Left lung (tissue), 10 donors: Measurements from ENCODE around the gene ERI3. TPM values are rescaled to one million over a fixed set of nuclear protein-coding genes. Genes with fewer than 3 reads are reported as not detected.

Source experiments
- ATAC-seq: fragments of 200-7000 bp; cut with Tn5 transposase; one replicate; pipeline ENCODE4 v1.9.1; 2020; ENCODE audit warnings: moderate library complexity
- DNase-seq, 4 donors: peaks; one replicate each; pipeline ENCODE4 v3.0.0-alpha.2; 2013 to 2020
- H3K27ac ChIP-seq, 2 donors: fragments of 200-600 bp; sonication (generic) in 1 of 2; one replicate each; pipeline versions ENCODE4 v1.5.0 to v1.8.0; 2020 to 2021
- H3K27me3 ChIP-seq, 2 donors: fragments of 200-600 bp; sonication (generic) in 1 of 2; one replicate each; pipeline versions ENCODE4 v1.5.0 to v1.8.0; 2020 to 2021
- H3K36me3 ChIP-seq, 2 donors: fragments of 200-600 bp; sonication (generic) in 1 of 2; one replicate each; pipeline versions ENCODE4 v1.5.0 to v1.8.0; 2020 to 2021
- H3K4me1 ChIP-seq, 2 donors: fragments of 200-600 bp; one replicate each; pipeline ENCODE4 v1.8.0; 2021
- H3K4me3 ChIP-seq, 2 donors: fragments of 200-600 bp; sonication (generic) in 1 of 2; one replicate each; pipeline versions ENCODE4 v1.5.0 to v1.8.0; 2020 to 2021; ENCODE audit warnings: mild to moderate bottlenecking in 1 of 2
- H3K9me3 ChIP-seq, 2 donors: fragments of 200-600 bp; sonication (generic) in 1 of 2; one replicate each; pipeline versions ENCODE4 v1.5.0 to v1.8.0; 2020 to 2021
- CTCF ChIP-seq, 2 donors: fragments of 200-600 bp; sonication (generic) in 1 of 2; IDR thresholded peaks; one replicate each; pipeline versions ENCODE4 v1.5.0 to v1.8.0; 2021; ENCODE audit warnings: antibody characterized with exemption in 2 of 2
- intact Hi-C, 2 donors: fragments of 100-400 bp; cut with DNase I; formaldehyde crosslinking; loops; one replicate each; pipeline versions ENCODE4 v1.11.2 to v1.14.2; 2022
- polyA plus RNA-seq, 6 donors: library from polyadenylated mRNA; unstranded; fragments of 120-200 nt; gene quantifications; one replicate each; pipeline ENCODE4 v1.2.1, GENCODE V29; 2013; ENCODE audit not compliant: insufficient read length in 6 of 6
- total RNA-seq, 2 donors: library from RNA; stranded (reverse); fragmentation: NEBNext Ultra II Directional; extraction: Animal tissue kit (Norgen Biotek cat#: 25700); gene quantifications; one replicate each; pipeline ENCODE4 v1.2.1, GENCODE V29; 2021
- donor health status: DM: no; HTN: yes; CAD: no.
- donor health status: DM: no; HTN: no; CAD: no.

Gene ERI3
- total and polyA plus RNA-seq, 8 donors = 44.5 to 70.7 (median 65.3) TPM

- no peak for ATAC-seq
- intact Hi-C loops = no loop called here
Measured at GRCh38 chr1:44389437-44389836, 34.4 kb upstream of the ERI3 start.

GRCh38 chr1:44388551-44388950 is 33.5 kb upstream of the ERI3 start:
- H3K4me3 ChIP-seq = no peak overlapping the region
- no peaks in the 10 kb centered on the region for H3K9me3 ChIP-seq

More at GRCh38 chr1:44389437-44389836, 34.4 kb upstream of the ERI3 start:
- DNase-seq = no peak
- H3K36me3 ChIP-seq = no peaks in the 10 kb centered on the region
- H3K9me3 ChIP-seq = no peaks in the 10 kb centered on the region
- H3K4me1 ChIP-seq = no peaks in the 10 kb centered on the region
- H3K27ac ChIP-seq = no peak overlapping the region
- peaks cover 0 to 35% of the 10 kb centered on the region in 2 donors for H3K27me3 ChIP-seq
- no peak for TF ChIP-seq CTCF (IDR thresholded peaks at IDR 0.05)
- no peak overlapping the region for H3K4me3 ChIP-seq

GRCh38 chr1:44380666-44381177 is 25.7 kb upstream of the ERI3 start:
- Histone ChIP-seq H3K4me1 (no peaks in the 10 kb centered on the region), H3K9me3 (no peaks in the 10 kb centered on the region), H3K27ac (no peak overlapping the region), H3K4me3 (no peak overlapping the region), H3K36me3 (no peaks in the 10 kb centered on the region), H3K27me3 (no peaks in the 10 kb centered on the region)
- ATAC-seq (no peak), DNase-seq (no peak)
- intact Hi-C loops = no loop called here
- TF ChIP-seq CTCF (IDR thresholded peaks at IDR 0.05) = no peak

More at GRCh38 chr1:44388551-44388950, 33.5 kb upstream of the ERI3 start:
- intact Hi-C loops = no loop called here
- Histone ChIP-seq H3K27me3 (peaks cover 0 to 26% of the 10 kb centered on the region in 2 donors), H3K36me3 (no peaks in the 10 kb centered on the region), H3K27ac (no peak overlapping the region), H3K4me1 (no peaks in the 10 kb centered on the region)
- TF ChIP-seq CTCF (IDR thresholded peaks at IDR 0.05) = no peak
- no peak for DNase-seq
- no peak for ATAC-seq

GRCh38 chr1:44377925-44378784 is 23.1 kb upstream of the ERI3 start:
- intact Hi-C loops = loop anchor here in 1 of 2 donors (5.0 kb wide), 1 partner anchor 219 kb away; no protein-coding TSS in a partner anchor
- DNase-seq (peak in 1 of 4 donors; percentile 65), ATAC-seq (peak; percentile 88)
- Histone ChIP-seq H3K36me3 (no peaks in the 10 kb centered on the region), H3K4me3 (no peak overlapping the region), H3K4me1 (no peaks in the 10 kb centered on the region), H3K27ac (no peak overlapping the region), H3K27me3 (no peaks in the 10 kb centered on the region), H3K9me3 (no peaks in the 10 kb centered on the region)
- peak; percentile 67 to 68 for TF ChIP-seq CTCF (IDR thresholded peaks at IDR 0.05)

GRCh38 chr1:44375547-44375946 is 20.5 kb upstream of the ERI3 start:
- intact Hi-C loops = loop anchor here in 1 of 2 donors (5.0 kb wide), 1 partner anchor 222 kb away; no protein-coding TSS in a partner anchor
- no peak overlapping the region for H3K27ac ChIP-seq
- ATAC-seq = no peak

More at GRCh38 chr1:44375547-44375946, 20.5 kb upstream of the ERI3 start:
- no peak overlapping the region for H3K4me3 ChIP-seq
- H3K27me3 ChIP-seq = no peaks in the 10 kb centered on the region
- no peak for TF ChIP-seq CTCF (IDR thresholded peaks at IDR 0.05)
- H3K4me1 ChIP-seq = no peaks in the 10 kb centered on the region
- DNase-seq = no peak
- H3K9me3 ChIP-seq = no peaks in the 10 kb centered on the region
- no peaks in the 10 kb centered on the region for H3K36me3 ChIP-seq
